Sigmoid colon (tissue), 7 donors: ENCODE measurements around the gene TELO2. TPM values are rescaled to one million over a fixed set of nuclear protein-coding genes. Genes with fewer than 3 reads are reported as not detected.

Experiments used
- DNase-seq: peaks from one replicate; pipeline ENCODE4 v3.0.0-alpha.2; 2019
- H3K27ac ChIP-seq, 4 donors: fragments of 200-600 bp; sonication (generic); one replicate each; pipeline ENCODE4 v1.5.1; 2016 to 2019; ENCODE audit warnings: mild to moderate bottlenecking in 1 of 4
- H3K27me3 ChIP-seq, 3 donors: fragments of 200-600 bp; sonication (generic); one replicate each; pipeline ENCODE4 v1.5.1; 2019; ENCODE audit warnings: mild to moderate bottlenecking in 1 of 3
- H3K36me3 ChIP-seq, 4 donors: fragments of 200-600 bp; sonication (generic); one replicate each; pipeline ENCODE4 v1.5.1; 2016 to 2019
- H3K4me1 ChIP-seq, 4 donors: fragments of 200-600 bp; sonication (generic); one replicate each; pipeline ENCODE4 v1.5.1; 2017 to 2019
- H3K4me3 ChIP-seq, 4 donors: fragments of 200-600 bp; sonication (generic); one replicate each; pipeline ENCODE4 v1.5.1; 2017 to 2019; ENCODE audit warnings: mild to moderate bottlenecking in 2 of 4, moderate library complexity in 1 of 4
- H3K9me3 ChIP-seq, 4 donors: fragments of 200-600 bp in 3 of 4; sonication (generic) in 3 of 4; one replicate each; pipeline versions ENCODE4 v1.5.1 to v1.6.1; 2013 to 2019
- EP300 ChIP-seq, 4 donors: sonication (generic); formaldehyde crosslinking; IDR thresholded peaks; one replicate each; pipeline ENCODE4 v1.6.1; 2017; ENCODE audit warnings: antibody characterized with exemption in 4 of 4
- POLR2A ChIP-seq, 2 donors: fragments of 450-650 bp; IDR thresholded peaks; one replicate each; pipeline ENCODE4 v1.6.1; 2016; ENCODE audit warnings: antibody characterized with exemption in 2 of 2, mild to moderate bottlenecking in 2 of 2, moderate library complexity in 2 of 2
- POLR2AphosphoS5 ChIP-seq, 4 donors: sonication (generic); formaldehyde crosslinking; IDR thresholded peaks; one replicate each; pipeline ENCODE4 v1.6.1; 2017; ENCODE audit warnings: antibody characterized with exemption in 4 of 4
- WGBS, 2 donors: extraction: QIAGEN DNeasy Blood & Tissue Kit; methylation state at CpG; one replicate each; pipeline ENCODE4 v1.1.7; 2013; 5-methylcytosine and 5-hydroxymethylcytosine counted together
- intact Hi-C: fragments of 100-400 bp; cut with DNase I; formaldehyde crosslinking; loops from one replicate; pipeline ENCODE4 v1.15.1; 2023
- polyA plus RNA-seq, 3 donors: library from polyadenylated mRNA; stranded (reverse); fragments of 200-250 nt; gene quantifications; one replicate each; pipeline ENCODE4 v1.2.3, GENCODE V29; 2013
- total RNA-seq, 4 donors: library from RNA; depleted of rRNA; stranded (reverse); fragments of >200 nt; gene quantifications; one replicate each; pipeline ENCODE4 v1.1.0, GENCODE V29; 2016
- TF ChIP-seq, protein P1 (sequence below), 4 experiments: fragments of 450-650 bp in 3 of 4; fragments of 200-600 bp in 1 of 4; IDR thresholded peaks; one replicate each; pipeline ENCODE4 v1.5.1; 2016 to 2019; ENCODE audit warnings: antibody characterized with exemption in 4 of 4, mild to moderate bottlenecking in 3 of 4, moderate library complexity in 2 of 4
- donor health status: healthy with polysubstance abuse.
- donor health status: Bipolar disorder and iron deficiency.
- donor health status: healthy.

TELO2 gene
- total and polyA plus RNA-seq, 7 donors: 10.4 to 60.3 (median 13.2) TPM

DNA sequence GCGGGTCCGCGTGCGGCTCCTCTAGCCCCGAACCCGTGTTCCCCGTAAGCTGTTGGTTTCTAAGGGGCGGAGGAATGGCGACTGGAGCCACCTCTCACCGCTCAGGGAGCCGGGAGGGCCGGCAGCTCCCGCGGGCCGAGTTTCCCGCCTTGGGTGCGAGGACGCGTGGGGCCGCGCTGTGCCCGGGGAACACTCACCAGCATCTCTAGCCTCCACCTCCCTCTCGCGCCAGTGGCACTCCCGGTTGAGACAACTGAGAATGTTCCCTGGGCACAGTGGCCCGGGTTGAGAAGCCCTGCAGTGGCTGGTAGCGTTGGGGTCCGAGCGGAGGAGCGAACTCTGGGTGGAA lies 560 bp downstream of the TELO2 start:
- TF ChIP-seq, protein P1, sequence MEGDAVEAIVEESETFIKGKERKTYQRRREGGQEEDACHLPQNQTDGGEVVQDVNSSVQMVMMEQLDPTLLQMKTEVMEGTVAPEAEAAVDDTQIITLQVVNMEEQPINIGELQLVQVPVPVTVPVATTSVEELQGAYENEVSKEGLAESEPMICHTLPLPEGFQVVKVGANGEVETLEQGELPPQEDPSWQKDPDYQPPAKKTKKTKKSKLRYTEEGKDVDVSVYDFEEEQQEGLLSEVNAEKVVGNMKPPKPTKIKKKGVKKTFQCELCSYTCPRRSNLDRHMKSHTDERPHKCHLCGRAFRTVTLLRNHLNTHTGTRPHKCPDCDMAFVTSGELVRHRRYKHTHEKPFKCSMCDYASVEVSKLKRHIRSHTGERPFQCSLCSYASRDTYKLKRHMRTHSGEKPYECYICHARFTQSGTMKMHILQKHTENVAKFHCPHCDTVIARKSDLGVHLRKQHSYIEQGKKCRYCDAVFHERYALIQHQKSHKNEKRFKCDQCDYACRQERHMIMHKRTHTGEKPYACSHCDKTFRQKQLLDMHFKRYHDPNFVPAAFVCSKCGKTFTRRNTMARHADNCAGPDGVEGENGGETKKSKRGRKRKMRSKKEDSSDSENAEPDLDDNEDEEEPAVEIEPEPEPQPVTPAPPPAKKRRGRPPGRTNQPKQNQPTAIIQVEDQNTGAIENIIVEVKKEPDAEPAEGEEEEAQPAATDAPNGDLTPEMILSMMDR (IDR thresholded peaks at IDR 0.05): no peak
- TF ChIP-seq EP300 (IDR thresholded peaks at IDR 0.05) (no peak), POLR2A (IDR thresholded peaks at IDR 0.05) (no peak), POLR2AphosphoS5 (IDR thresholded peaks at IDR 0.05) (no peak)
- Histone ChIP-seq H3K27ac (peak overlapping the region; percentile 87 to 93 (median 88)), H3K27me3 (no peaks in the 10 kb centered on the region), H3K4me1 (peaks cover 0 to 30% (median 25%) of the 10 kb centered on the region in 4 donors), H3K4me3 (peak overlapping the region; percentile 72 to 84 (median 79)), H3K36me3 (peaks cover 8 to 41% (median 22%) of the 10 kb centered on the region in 4 donors), H3K9me3 (no peaks in the 10 kb centered on the region)
- intact Hi-C loops: loop anchor here (5.0 kb wide), 1 partner anchor 119 kb away; the partner anchor contains the start of genes CRAMP1 and IFT140
- DNase-seq: no peak
- 1% methylated on average over 30 of the region's 30 CpGs for WGBS, 2 donors

DNA sequence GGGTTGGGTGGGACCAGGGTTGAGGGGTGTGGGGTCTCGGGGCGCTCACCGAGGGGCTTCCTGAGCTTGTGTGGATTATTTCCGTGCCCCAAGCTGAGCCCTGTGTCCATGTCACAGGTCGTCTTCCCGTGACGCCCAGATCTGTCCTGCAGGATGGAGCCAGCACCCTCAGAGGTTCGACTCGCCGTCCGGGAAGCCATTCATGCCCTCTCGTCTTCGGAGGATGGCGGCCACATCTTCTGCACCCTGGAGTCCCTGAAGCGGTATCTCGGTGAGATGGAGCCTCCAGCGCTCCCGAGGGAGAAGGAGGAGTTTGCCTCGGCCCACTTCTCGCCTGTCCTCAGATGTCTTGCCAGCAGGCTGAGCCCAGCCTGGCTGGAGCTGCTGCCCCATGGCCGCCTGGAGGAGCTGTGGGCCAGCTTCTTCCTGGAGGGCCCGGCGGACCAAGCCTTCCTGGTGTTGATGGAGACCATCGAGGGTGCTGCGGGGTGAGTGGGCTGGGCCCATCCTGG lies 1.0 kb downstream of the TELO2 start:
- no peak for TF ChIP-seq POLR2A (IDR thresholded peaks at IDR 0.05)
- TF ChIP-seq POLR2AphosphoS5 (IDR thresholded peaks at IDR 0.05): peak in 1 of 4 donors; percentile 4
- TF ChIP-seq, protein P1 (IDR thresholded peaks at IDR 0.05): peak in 3 of 4 experiments; percentile 11 to 38 (median 38)
- DNase-seq: peak; percentile 81
- Histone ChIP-seq H3K4me3 (peak overlapping the region; percentile 72 to 84 (median 79)), H3K4me1 (peaks cover 0 to 30% (median 25%) of the 10 kb centered on the region in 4 donors), H3K9me3 (no peaks in the 10 kb centered on the region), H3K36me3 (peaks cover 8 to 45% (median 25%) of the 10 kb centered on the region in 4 donors), H3K27ac (peak overlapping the region; percentile 87 to 93 (median 88)), H3K27me3 (no peaks in the 10 kb centered on the region)
- WGBS, 2 donors: 30 to 50% methylated on average over 25 of the region's 25 CpGs
- intact Hi-C loops: loop anchor here (5.0 kb wide), 1 partner anchor 118 kb away; the partner anchor contains the start of genes CRAMP1 and IFT140

DNA sequence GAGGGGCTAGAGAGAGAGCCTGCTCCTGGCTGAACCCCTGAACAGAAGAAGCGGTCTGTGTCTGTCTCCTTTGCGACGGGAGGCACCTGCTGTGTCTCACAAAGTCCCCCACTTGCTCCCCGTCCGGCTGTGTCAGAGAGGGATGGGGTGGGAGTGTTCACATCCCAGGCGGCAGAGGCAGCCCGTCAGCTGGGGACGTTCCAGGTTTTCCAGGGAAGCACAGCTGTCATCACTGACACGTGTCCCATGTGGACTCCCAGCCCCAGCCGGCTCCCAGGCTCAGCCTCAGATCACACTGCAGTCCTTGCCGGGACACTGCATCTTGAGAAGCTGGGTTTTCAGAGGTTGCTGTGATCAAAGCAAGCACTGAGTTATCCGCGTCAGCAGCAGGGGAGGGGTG lies 1.6 kb downstream of the TELO2 start:
- intact Hi-C loops: loop anchor here (5.0 kb wide), 1 partner anchor 118 kb away; the partner anchor contains the start of genes CRAMP1 and IFT140
- 84 to 87% methylated on average over 13 of the region's 13 CpGs for WGBS, 2 donors
- Histone ChIP-seq H3K4me3 (peak overlapping the region in 1 of 4 donors; percentile 79), H3K4me1 (peaks cover 0 to 30% (median 25%) of the 10 kb centered on the region in 4 donors), H3K27me3 (no peaks in the 10 kb centered on the region), H3K9me3 (no peaks in the 10 kb centered on the region), H3K27ac (peak overlapping the region in 3 of 4 donors; percentile 87 to 93 (median 87)), H3K36me3 (peaks cover 8 to 51% (median 30%) of the 10 kb centered on the region in 4 donors)
- TF ChIP-seq EP300 (IDR thresholded peaks at IDR 0.05) (no peak), POLR2AphosphoS5 (IDR thresholded peaks at IDR 0.05) (no peak), POLR2A (IDR thresholded peaks at IDR 0.05) (no peak)
- TF ChIP-seq, protein P1 (IDR thresholded peaks at IDR 0.05): no peak
- DNase-seq: peak; percentile 77

DNA sequence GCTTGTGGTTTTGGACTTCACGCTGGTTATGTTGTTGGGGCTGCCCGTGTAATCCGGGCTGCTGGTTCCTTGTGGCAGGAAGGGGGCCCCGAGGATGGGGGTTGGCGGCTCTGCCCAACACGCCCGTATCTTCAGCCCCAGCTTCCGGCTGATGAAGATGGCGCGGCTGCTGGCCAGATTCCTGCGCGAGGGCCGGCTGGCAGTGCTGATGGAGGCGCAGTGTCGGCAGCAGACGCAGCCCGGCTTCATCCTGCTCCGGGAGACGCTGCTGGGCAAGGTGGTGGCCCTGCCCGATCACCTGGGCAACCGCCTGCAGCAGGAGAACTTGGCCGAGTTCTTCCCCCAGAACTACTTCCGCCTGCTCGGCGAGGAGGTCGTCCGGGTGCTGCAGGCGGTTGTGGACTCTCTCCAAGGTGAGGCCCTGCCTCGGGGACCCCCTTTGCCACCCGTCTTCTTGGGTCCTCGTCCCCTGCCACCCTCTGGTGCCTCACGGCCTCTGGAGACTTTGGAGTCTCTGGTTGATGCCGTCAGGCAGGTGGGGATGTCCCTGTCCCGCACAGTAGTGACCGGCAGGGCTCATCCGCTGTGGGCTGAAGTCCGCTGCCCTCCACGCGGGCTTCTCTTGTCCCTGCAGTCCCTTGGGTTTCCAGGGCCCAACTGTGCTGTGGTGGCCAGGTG lies 2.2 kb downstream of the TELO2 start:
- H3K9me3 ChIP-seq: no peaks in the 10 kb centered on the region
- intact Hi-C loops: no loop called here
- WGBS, 2 donors: 95% methylated on average over 39 of the region's 39 CpGs
- H3K4me3 ChIP-seq: no peak overlapping the region
- DNase-seq: no peak
- peak overlapping the region in 1 of 4 donors; percentile 29 for H3K27ac ChIP-seq
- peaks cover 0 to 30% (median 25%) of the 10 kb centered on the region in 4 donors for H3K4me1 ChIP-seq
- no peaks in the 10 kb centered on the region for H3K27me3 ChIP-seq
- no peak for TF ChIP-seq POLR2A (IDR thresholded peaks at IDR 0.05)
- TF ChIP-seq POLR2AphosphoS5 (IDR thresholded peaks at IDR 0.05): no peak
- TF ChIP-seq, protein P1 (IDR thresholded peaks at IDR 0.05): no peak
- H3K36me3 ChIP-seq: peaks cover 9 to 57% (median 37%) of the 10 kb centered on the region in 4 donors
